GM18507 (cell line): ENCODE results near the gene SLC39A10.
"Not testable (repeated sequence)": the region's sequence is repeated elsewhere in the genome, so short reads cannot be mapped to it uniquely, and the experiment has no call there.

Experiments used
- DNase-seq: peaks from one replicate; pipeline ENCODE4 v3.0.0; 2011; ENCODE audit warnings: low read depth; ENCODE audit not compliant: insufficient read length; ENCODE audit errors: extremely low spot score
- FAIRE-seq: peaks from 2 replicates; lab custom pipeline; 2011; peaks lifted over from hg19 to GRCh38; lab: Jason Lieb, UNC

The SLC39A10 gene

GRCh38 chr2:195667974-195668373 lies 10.9 kb downstream of the SLC39A10 start:
- DNase-seq (no peak), FAIRE-seq (no peak)

GRCh38 chr2:195670191-195670590 lies 13.2 kb downstream of the SLC39A10 start:
- no peak for DNase-seq
- no peak for FAIRE-seq

- no peak for DNase-seq
- FAIRE-seq, result no peak
These were observed 14.5 kb downstream of the SLC39A10 start for GRCh38 chr2:195671563-195671962.

GRCh38 chr2:195672674-195673073 lies 15.6 kb downstream of the SLC39A10 start:
- DNase-seq (no peak), FAIRE-seq (no peak)

- FAIRE-seq, result no peak
- no peak for DNase-seq
These were observed 17.6 kb downstream of the SLC39A10 start for GRCh38 chr2:195674491-195675221.

- FAIRE-seq (no peak), DNase-seq (no peak)
These were observed 18.9 kb downstream of the SLC39A10 start for GRCh38 chr2:195675783-195676427.

GRCh38 chr2:195677290-195677689 lies 20.3 kb downstream of the SLC39A10 start:
- peak; percentile 26 for FAIRE-seq
- DNase-seq, result no peak

GRCh38 chr2:195677884-195678283 lies 20.9 kb downstream of the SLC39A10 start:
- FAIRE-seq (no peak), DNase-seq (no peak)

GRCh38 chr2:195682077-195682476 lies 25.1 kb downstream of the SLC39A10 start:
- no peak for FAIRE-seq
- DNase-seq, result no peak

GRCh38 chr2:195683174-195683573 lies 26.1 kb downstream of the SLC39A10 start:
- no peak for FAIRE-seq
- DNase-seq, result no peak

- FAIRE-seq (no peak), DNase-seq (no peak)
These were observed 29.5 kb downstream of the SLC39A10 start for GRCh38 chr2:195686564-195686963.

- FAIRE-seq (no peak), DNase-seq (no peak)
These were observed 30.5 kb downstream of the SLC39A10 start for GRCh38 chr2:195687320-195688086.

- peak; percentile 45 for FAIRE-seq
- DNase-seq, result not testable (repeated sequence)
These were observed 35.5 kb downstream of the SLC39A10 start for GRCh38 chr2:195692531-195692930.

- DNase-seq (no peak), FAIRE-seq (no peak)
These were observed 37.5 kb downstream of the SLC39A10 start for GRCh38 chr2:195694553-195694952.

- no peak for DNase-seq
- no peak for FAIRE-seq
These were observed 38.1 kb downstream of the SLC39A10 start for GRCh38 chr2:195695002-195695631.

GRCh38 chr2:195696012-195696411 lies 39.0 kb downstream of the SLC39A10 start:
- DNase-seq, result no peak
- FAIRE-seq, result no peak

GRCh38 chr2:195697681-195698220 lies 40.7 kb downstream of the SLC39A10 start:
- DNase-seq (no peak), FAIRE-seq (no peak)

GRCh38 chr2:195700480-195700879 lies 43.5 kb downstream of the SLC39A10 start:
- DNase-seq, result no peak
- no peak for FAIRE-seq

- FAIRE-seq, result no peak
These were observed 49.3 kb downstream of the SLC39A10 start for GRCh38 chr2:195706161-195706900.

More at GRCh38 chr2:195706161-195706900, 49.3 kb downstream of the SLC39A10 start:
- DNase-seq, result no peak
